HT-29 (cell line): ENCODE data around the gene LLGL1. TPM values are rescaled to one million over a fixed set of nuclear protein-coding genes. Genes with fewer than 3 reads are reported as not detected.

Experiments
- DNase-seq: peaks from one replicate; pipeline ENCODE4 v3.0.0-alpha.2; 2015; ENCODE audit warnings: low spot score
- total RNA-seq: library from RNA; depleted of rRNA; stranded (reverse); fragments of >200 nt; shearing (Covaris generic); gene quantifications from 2 replicates; pipeline ENCODE4 v1.2.3, GENCODE V29; 2014; rRNA removed

LLGL1 gene
- total RNA-seq, 1 experiment from 2014 or later, result 33.2 TPM

DNA sequence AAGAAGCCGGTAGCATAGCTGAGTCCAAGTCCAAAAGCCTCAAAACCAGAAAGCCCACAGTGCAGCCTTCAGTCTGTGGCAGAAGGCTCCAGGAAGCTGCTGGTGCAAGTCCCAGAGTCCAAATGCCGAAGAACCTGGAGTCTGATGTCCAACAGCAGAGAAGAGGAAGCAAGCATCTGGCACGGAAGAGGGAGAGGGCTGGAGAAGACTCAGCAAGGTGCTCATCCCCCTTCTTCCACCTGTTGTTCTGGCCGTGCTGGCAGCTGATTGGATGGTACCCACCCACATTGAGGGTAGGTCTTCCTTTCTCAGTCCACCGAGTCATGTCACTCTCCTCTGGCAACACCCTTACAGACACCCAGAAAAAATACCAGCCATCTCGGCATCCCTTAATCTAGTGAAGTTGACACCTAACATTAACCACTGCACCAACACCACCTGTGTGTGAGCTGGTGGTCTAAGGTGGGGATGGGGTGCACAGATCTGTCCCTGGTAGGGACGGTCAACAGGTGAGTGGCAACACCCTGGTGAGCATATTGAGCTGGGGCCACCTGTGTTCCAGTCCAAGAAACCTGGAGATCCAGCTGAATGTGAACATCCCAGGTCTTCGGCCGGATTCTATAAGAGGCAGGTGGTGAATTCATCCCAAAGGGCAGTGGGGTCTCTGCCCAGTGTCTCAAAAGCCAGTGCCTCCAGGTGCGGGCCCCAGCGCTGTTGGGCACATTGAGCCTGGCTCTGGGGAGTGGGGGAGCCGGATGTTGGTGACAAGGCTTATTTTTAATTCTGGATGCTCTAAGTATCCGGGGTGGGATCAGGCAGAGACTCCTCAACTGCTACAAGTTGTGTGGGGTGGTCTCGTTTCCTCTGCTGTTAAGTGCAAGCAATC lies 44.9 kb downstream of the LLGL1 start:
- DNase-seq, result no peak

DNA sequence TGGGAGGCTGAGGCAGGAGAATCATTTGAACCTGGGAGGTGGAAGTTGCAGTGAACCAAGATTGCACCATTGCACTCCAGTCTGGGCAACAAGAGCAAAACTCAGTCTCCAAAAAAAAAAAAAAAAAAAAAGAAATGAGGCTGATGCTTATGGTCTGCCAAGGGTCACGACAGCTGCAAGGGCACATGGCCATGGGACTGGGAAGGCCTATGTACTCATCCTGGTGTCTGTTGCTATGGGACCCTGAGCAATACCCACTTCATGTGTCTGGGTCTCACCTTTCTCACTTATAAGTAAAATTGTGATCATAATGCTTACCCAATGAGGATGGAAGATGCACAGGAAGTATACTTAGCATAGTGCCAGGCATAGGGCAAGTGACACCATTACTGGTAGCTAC lies 51.6 kb downstream of the LLGL1 start:
- no peak for DNase-seq

DNA sequence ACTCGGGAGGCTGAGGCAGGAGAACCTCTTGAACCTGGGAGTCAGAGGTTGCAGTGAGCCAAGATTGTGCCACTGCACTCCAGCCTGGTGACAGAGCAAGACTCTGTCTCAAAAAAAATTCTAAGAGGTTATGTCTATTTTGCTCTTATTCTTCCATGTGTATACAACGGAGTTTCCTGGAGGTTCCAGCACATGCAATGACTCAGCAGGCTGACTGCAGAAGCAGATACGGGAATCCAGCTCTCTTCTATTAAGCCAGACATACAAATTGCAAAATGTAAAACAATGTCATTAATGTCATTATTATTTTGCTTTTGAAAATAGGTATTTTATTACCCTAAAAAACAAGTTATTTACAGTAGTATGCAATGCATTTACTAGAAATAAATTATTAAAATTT lies 53.4 kb downstream of the LLGL1 start:
- DNase-seq, result no peak

GRCh38 chr17:18280249-18280648 lies 54.8 kb downstream of the LLGL1 start:
- no peak for DNase-seq

DNA sequence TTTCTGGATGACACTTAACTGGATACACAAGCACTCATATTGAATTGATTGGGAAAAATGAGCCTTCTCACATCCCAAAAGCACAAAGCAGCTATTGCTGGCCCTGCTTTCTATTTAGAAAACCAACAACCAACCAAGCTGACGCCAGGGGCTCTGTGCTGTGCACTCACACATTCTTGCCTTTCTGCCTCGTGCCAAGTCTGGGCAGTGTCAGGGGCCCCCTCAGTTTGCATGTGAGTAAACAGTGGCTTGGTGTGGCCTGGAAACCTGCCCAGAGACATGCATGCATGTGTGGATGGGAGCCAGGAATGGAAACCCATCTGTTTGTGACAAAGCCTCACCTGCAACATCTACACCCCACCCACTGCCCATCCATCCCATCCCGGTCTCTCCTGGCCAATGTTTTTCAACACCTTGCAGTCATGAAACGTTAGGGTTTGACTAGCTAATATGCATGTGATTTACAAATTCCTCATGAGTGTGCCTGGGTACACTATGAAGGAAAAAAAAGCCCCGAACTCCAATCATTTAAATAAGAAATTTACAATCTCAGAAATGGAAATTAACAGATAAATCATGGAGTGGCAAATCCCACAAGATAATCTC lies 55.4 kb downstream of the LLGL1 start:
- DNase-seq, result no peak

DNA sequence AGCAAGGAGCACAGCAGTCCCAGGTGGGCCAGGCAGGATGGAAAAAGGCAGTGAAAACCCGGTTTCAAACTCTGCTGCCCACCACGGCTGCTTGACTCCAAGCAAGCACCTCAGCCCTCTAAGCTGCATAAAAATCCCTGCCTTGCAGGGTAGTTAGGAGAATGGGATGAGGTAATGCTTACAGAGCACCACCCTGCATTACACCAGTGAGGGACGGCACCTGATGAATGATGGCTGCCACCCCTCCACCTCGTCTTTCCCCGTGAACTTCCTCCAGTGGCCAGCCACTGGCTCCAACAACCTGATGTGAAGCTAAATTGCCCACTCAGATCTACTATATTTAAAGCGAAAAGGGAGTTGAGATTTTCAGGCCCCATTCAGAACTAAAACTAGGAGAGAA lies 56.4 kb downstream of the LLGL1 start:
- no peak for DNase-seq

DNA sequence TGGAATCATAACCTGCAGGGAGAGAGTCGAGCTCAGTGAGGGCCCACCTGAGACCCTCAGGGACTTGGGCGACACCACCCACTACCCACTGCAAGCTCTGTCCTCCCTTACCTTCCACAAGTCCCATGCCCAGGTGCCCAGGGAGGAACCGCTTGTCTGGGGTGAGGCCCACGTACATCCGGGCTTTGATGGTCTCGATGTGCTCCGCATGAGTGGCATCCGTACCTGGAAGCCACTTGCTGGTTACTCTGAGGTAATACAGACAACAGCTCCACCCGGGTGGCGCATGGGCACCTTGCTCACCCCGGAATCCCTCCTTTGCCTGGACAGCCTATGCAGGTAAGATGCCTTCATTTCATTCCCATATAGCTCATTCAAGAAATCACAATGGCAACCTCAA lies 59.9 kb downstream of the LLGL1 start:
- no peak for DNase-seq

DNA sequence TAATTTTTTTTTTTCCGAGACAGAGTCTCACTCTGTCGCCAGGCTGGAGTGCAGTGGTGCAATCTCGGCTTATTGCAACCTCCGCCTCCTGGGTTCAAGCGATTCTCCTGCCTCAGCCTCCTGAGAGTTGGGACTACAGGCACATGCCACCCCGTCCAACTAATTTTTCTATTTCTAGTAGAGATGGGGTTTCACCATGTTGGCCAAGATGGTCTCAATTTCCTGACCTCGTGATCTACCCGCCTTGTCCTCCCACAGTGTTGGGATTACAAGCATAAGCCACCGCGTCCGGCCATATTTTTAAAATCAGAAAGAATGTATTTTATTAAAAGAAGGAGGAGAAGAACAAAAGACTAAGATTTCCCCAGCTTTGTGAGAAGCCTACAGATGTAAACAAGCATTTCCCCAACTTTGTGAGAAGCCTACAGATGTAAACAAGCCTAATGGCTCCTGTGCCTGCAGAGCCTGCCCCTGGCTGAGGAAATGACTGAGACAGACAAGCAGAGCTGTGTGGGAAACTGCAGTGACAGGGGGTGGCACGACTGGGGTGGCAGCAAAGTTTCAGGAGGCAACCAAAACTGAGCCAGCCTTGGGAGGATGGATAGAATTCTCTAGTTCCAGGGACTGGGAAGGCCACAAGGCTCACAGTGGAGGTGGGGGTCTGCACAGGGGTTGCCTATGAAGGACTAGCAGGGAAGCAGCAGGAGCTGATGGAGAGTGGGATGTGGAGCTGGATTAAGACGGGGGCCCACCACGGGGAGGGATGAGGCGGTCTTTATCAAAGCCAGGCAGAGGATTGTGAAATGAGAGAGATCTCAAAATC lies 66.5 kb downstream of the LLGL1 start:
- DNase-seq, result no peak

Other genes with a start within 250 kb of the LLGL1 start
- gene ATPAF2, start 186.5 kb upstream of the LLGL1 start, total RNA-seq, result 14.8 and 25.5 TPM in 2 replicates
- gene GID4, start 186.2 kb upstream of the LLGL1 start, total RNA-seq, result 1.5 and 3.3 TPM in 2 replicates
- 43.7 and 46.0 TPM in 2 replicates for gene DRG2, start 137.7 kb upstream of the LLGL1 start, total RNA-seq
- gene MYO15A, start 116.9 kb upstream of the LLGL1 start, total RNA-seq, result 0.05 TPM in 1 of 2 replicates, not detected in the other
- 74.4 and 75.8 TPM in 2 replicates for gene ALKBH5, start 41.8 kb upstream of the LLGL1 start, total RNA-seq
- gene FLII, start 33.1 kb downstream of the LLGL1 start, total RNA-seq, result 265 and 291 TPM in 2 replicates
- gene MIEF2, start 35.0 kb downstream of the LLGL1 start, total RNA-seq, result 23.4 and 26.8 TPM in 2 replicates
- gene TOP3A, start 89.4 kb downstream of the LLGL1 start, total RNA-seq, result 19.2 and 21.8 TPM in 2 replicates
- 8.8 and 10.7 TPM in 2 replicates for gene SMCR8, start 89.7 kb downstream of the LLGL1 start, total RNA-seq
- 62.7 and 62.9 TPM in 2 replicates for gene SHMT1, start 137.9 kb downstream of the LLGL1 start, total RNA-seq
- gene EVPLL, start 152.1 kb downstream of the LLGL1 start, total RNA-seq, result 0.13 and 0.52 TPM in 2 replicates